SK-N-SH treated with all-trans-retinoic acid at 6 μM for 48 hours (cell line): Measurements from ENCODE around the gene SNED1.

Experiments
- ESRRG ChIP-seq: fragments of 250-450 bp; sonication (Bioruptor Pico); IDR thresholded peaks from 2 replicates; pipeline ENCODE4 v1.6.1; 2021; ENCODE audit warnings: mild to moderate bottlenecking
- ISL1 ChIP-seq: fragments of 250-450 bp; sonication (Bioruptor Pico); IDR thresholded peaks from 2 replicates; pipeline ENCODE4 v2.1.2; 2022; ENCODE audit warnings: mild to moderate bottlenecking, moderate library complexity

DNA sequence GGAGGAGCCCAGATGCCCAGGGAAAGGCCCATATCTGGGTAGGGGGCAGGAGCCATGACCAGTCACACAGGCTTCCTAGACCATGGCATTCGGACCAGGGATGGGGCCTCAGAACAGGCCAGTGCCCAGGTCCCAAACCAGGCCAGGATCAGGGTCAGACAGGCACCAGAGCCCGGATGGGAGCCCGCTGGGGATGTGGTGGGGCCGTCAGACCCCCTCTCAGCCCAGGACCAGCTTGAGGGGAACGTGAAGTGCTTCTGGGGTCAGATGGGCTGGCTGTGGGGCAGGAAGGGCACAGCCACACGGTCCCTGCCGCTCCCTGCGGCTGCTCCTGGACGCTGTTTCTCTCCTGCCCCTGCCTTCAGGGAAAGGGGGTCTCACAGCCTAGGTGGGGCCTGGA, 39.1 kb downstream of the SNED1 start:
- no peak for TF ChIP-seq ISL1 (CRISPR knock-in tag)
- no peak for TF ChIP-seq ESRRG (CRISPR knock-in tag)
